OCI-LY3 (cell line): ENCODE data around the gene HOOK2.

Experiments used
- H2AFZ ChIP-seq: fragments of 200-600, 300-600 bp; shearing (Covaris generic); 2 replicates; pipeline ENCODE4 v1.6.0; 2014; ENCODE audit warnings: antibody characterized with exemption, low read depth, low read length
- H3K27ac ChIP-seq: fragments of 200-600, 300-600 bp; sonication (generic); 2 replicates; pipeline ENCODE4 v1.5.1; 2014; ENCODE audit warnings: mild to moderate bottlenecking, low read length, moderate library complexity, mixed read lengths
- H3K27me3 ChIP-seq: fragments of 200-600, 300-600 bp; sonication (generic); 2 replicates; pipeline ENCODE4 v1.6.1; 2014; ENCODE audit warnings: low read depth, low read length, mixed read lengths
- H3K36me3 ChIP-seq: fragments of 200-600, 300-600 bp; sonication (generic); replicated peaks from 2 replicates; pipeline ENCODE3; 2014; ENCODE audit warnings: low read depth, low read length, mixed read lengths
- H3K4me1 ChIP-seq: fragments of 300-600, 200-600 bp; sonication (generic); 2 replicates; pipeline ENCODE4 v1.6.1; 2014; ENCODE audit warnings: low read length, mixed read lengths
- H3K4me2 ChIP-seq: fragments of 200-600, 300-600 bp; sonication (generic); 2 replicates; pipeline ENCODE4 v1.6.1; 2014; ENCODE audit warnings: low read length, mixed read lengths
- H3K4me3 ChIP-seq: fragments of 300-600, 200-600 bp; sonication (generic); 2 replicates; pipeline ENCODE4 v1.5.1; 2014; ENCODE audit warnings: antibody characterized with exemption, mild to moderate bottlenecking, low read length, moderate library complexity
- H3K79me2 ChIP-seq: fragments of 300-600, 200-600 bp; shearing (Covaris generic); 2 replicates; pipeline ENCODE4 v1.6.1; 2014; ENCODE audit warnings: mild to moderate bottlenecking, low read length, mixed read lengths
- H3K9ac ChIP-seq: fragments of 300-600, 200-600 bp; shearing (Covaris generic); 2 replicates; pipeline ENCODE4 v1.6.0; 2014; ENCODE audit warnings: mild to moderate bottlenecking, low read length, moderate library complexity
- H3K9me3 ChIP-seq: fragments of 200-600, 300-600 bp; shearing (Covaris generic); 2 replicates; pipeline ENCODE4 v1.6.1; 2014; ENCODE audit warnings: low read length, mixed read lengths; ENCODE audit not compliant: insufficient read depth
- H4K20me1 ChIP-seq: fragments of 200-600, 300-600 bp; sonication (generic); 2 replicates; pipeline ENCODE4 v1.6.1; 2016; ENCODE audit warnings: low read length, mixed read lengths; ENCODE audit not compliant: insufficient read depth
- EZH2phosphoT487 ChIP-seq: fragments of 200-600 bp; shearing (Covaris generic); IDR thresholded peaks from 2 replicates; pipeline ENCODE4 v1.6.1; 2018; ENCODE audit warnings: antibody characterized with exemption, mixed run types, low read depth
- TF ChIP-seq, protein P1 (sequence below): fragments of 200-600, 300-600 bp; sonication (generic); IDR thresholded peaks from 2 replicates; pipeline ENCODE4 v1.5.1; 2014; ENCODE audit warnings: antibody characterized with exemption, low read length, low read depth

HOOK2 gene

DNA sequence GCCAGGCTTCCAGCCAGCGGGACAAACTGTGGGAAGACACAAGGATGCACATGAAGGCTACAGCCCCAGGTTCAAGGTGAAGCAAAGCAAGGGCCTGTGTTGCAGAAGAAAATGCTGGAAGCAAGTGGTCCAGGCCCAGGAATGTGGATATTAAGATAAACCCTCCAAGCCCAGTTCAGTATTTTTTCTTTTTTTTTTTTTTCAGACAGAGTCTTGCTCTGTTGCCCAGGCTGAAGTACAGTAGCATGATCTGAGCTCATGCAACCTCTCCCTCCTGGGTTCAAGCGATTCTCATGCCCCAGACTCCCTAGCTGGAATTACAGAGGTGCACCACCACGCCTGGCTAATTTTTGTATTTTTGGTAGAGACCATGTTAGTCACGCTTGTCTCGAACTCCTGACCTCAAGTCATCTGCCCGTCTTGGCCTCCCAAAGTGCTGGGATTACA is 21.8 kb upstream of the HOOK2 start:
- H3K4me2 ChIP-seq, result no peak overlapping the region
- H3K9me3 ChIP-seq, result no peaks in the 10 kb centered on the region
- no peak overlapping the region for H3K9ac ChIP-seq
- no peak overlapping the region for H3K4me3 ChIP-seq
- H3K4me1 ChIP-seq, result peaks cover 38% of the 10 kb centered on the region
- H3K36me3 ChIP-seq, result peaks cover 28% of the 10 kb centered on the region
- no peak overlapping the region for H2AFZ ChIP-seq
- TF ChIP-seq, protein P1, sequence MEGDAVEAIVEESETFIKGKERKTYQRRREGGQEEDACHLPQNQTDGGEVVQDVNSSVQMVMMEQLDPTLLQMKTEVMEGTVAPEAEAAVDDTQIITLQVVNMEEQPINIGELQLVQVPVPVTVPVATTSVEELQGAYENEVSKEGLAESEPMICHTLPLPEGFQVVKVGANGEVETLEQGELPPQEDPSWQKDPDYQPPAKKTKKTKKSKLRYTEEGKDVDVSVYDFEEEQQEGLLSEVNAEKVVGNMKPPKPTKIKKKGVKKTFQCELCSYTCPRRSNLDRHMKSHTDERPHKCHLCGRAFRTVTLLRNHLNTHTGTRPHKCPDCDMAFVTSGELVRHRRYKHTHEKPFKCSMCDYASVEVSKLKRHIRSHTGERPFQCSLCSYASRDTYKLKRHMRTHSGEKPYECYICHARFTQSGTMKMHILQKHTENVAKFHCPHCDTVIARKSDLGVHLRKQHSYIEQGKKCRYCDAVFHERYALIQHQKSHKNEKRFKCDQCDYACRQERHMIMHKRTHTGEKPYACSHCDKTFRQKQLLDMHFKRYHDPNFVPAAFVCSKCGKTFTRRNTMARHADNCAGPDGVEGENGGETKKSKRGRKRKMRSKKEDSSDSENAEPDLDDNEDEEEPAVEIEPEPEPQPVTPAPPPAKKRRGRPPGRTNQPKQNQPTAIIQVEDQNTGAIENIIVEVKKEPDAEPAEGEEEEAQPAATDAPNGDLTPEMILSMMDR, result no peak
- TF ChIP-seq EZH2phosphoT487, result no peak
- no peaks in the 10 kb centered on the region for H3K27me3 ChIP-seq
- H3K27ac ChIP-seq, result no peak overlapping the region
- peaks cover 4% of the 10 kb centered on the region; the same call in 1 of the 2 replicates for H4K20me1 ChIP-seq
- peaks cover 53% of the 10 kb centered on the region for H3K79me2 ChIP-seq

DNA sequence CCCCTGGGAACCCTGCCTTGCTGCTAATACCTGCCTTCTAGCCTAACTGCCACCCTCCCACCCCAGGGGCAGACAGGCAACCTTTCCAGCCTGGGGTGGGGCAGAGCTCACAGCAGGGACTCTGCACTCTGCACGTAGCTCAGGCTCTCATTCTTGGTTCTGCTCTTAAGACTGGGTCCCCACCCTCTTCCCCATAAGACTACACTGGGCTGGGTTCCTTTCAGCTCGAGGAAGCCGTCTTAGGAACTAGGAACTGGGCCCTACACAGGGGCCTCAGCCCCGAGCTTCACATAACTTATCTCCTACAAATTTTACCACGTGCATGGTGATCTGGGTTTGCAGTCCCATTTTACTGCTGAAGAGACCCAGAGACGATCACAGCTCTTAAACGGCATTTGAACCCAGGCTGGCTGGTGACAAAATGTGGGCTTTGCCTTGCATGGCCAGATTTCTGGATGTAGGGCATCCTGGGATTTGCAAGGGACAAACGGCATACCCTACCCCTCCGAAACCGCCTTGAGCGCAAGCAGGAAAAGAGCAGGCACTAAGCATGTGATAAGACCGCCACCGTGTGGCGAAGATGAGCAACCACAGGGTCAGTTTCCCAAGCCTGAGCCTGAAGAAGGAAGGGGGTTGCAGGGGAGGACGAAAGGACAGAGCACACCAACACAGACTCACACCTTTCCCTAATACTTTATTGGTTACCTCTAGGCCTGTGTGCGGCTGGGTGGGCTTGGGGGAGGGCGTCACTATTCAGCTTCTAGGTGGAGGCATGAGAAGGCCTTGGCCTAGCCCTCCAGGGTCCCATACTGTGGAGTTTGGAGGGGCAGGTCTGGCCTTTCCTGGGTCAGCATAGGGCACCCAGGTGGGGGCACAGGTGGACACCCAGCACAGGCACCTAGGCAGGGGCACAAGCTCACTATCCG is 21.1 kb upstream of the HOOK2 start:
- peaks cover 58% of the 10 kb centered on the region for H3K79me2 ChIP-seq
- H3K9me3 ChIP-seq, result no peaks in the 10 kb centered on the region
- peak overlapping the region; percentile 74 for H3K27ac ChIP-seq
- H3K4me3 ChIP-seq, result peak overlapping the region; percentile 51
- no peaks in the 10 kb centered on the region for H3K27me3 ChIP-seq
- TF ChIP-seq, protein P1, result peak; percentile 98
- TF ChIP-seq EZH2phosphoT487, result no peak
- peaks cover 38% of the 10 kb centered on the region for H3K4me1 ChIP-seq
- no peak overlapping the region for H2AFZ ChIP-seq
- H3K4me2 ChIP-seq, result peak overlapping the region; percentile 71
- peaks cover 32% of the 10 kb centered on the region for H3K36me3 ChIP-seq
- H3K9ac ChIP-seq, result peak overlapping the region; percentile 49
- H4K20me1 ChIP-seq, result peaks cover 4% of the 10 kb centered on the region; the same call in 1 of the 2 replicates

DNA sequence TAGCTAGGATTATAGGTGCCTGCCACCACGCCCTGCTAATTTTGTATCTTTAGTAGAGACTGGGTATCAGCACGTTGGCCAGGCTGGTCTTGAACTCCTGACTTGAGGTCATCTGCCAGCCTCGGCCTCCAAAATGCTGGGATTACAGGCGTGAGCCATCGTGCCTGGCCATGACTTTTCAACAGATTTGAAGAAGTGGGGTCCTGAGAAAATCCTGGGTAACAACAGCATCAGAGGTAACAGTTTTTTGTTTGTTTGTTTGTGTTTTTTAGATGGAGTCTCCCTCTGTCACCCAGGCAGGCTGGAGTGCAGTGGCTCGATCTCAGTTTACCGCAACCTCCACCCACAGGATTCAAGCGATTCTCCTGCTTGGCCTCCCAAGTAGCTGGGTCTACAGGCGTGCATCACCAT is 19.6 kb upstream of the HOOK2 start:
- H3K4me1 ChIP-seq, result peaks cover 36% of the 10 kb centered on the region
- no peaks in the 10 kb centered on the region for H3K9me3 ChIP-seq
- no peak overlapping the region for H2AFZ ChIP-seq
- peak overlapping the region; percentile 92 for H3K27ac ChIP-seq
- H3K79me2 ChIP-seq, result peaks cover 54% of the 10 kb centered on the region
- H4K20me1 ChIP-seq, result peaks cover 4% of the 10 kb centered on the region; the same call in 1 of the 2 replicates
- peak overlapping the region; percentile 71 for H3K4me2 ChIP-seq
- H3K4me3 ChIP-seq, result peak overlapping the region; percentile 87; the same call in 1 of the 2 replicates
- TF ChIP-seq, protein P1, result no peak
- no peak for TF ChIP-seq EZH2phosphoT487
- no peaks in the 10 kb centered on the region for H3K27me3 ChIP-seq
- peak overlapping the region; percentile 83 for H3K9ac ChIP-seq
- H3K36me3 ChIP-seq, result peaks cover 24% of the 10 kb centered on the region

DNA sequence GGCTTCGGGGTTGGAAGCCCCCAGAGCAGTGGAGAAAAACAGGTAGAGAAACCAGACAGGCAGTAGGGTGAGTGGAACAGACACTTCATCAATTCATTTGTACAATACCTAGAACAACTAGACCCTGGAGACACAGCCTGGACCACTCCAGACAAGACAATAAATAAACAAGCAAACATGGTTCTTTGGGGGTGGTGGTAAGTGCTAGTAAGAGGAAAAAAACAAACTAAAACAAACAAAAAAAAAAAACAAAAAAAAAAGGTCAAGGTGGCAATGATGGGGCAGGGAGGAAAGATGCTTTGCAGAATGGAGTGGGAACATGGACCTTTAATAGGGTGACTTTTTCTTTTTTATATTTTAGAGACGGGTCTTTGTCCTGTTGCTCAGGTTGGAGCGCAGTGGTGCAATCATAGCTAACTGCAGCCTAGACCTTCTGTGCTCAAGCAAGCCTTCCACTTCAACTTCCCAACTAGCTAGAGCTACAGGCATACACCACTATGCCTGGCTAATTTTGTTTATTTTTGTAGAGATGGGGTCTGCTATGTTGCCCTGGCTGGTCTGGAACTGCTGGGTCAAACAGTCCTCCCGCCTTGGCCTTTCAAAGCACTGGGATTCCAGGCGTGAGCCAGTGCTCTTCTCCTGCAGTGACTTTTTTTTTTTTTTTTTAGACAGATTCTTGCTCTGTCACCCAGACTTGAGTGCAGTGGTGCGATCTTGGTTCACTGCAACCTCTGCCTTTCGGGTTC is 19.0 kb upstream of the HOOK2 start:
- peak overlapping the region; percentile 83 for H3K9ac ChIP-seq
- peaks cover 36% of the 10 kb centered on the region for H3K4me1 ChIP-seq
- peaks cover 4% of the 10 kb centered on the region; the same call in 1 of the 2 replicates for H4K20me1 ChIP-seq
- H3K27me3 ChIP-seq, result no peaks in the 10 kb centered on the region
- H2AFZ ChIP-seq, result no peak overlapping the region
- peak overlapping the region; percentile 71 for H3K4me2 ChIP-seq
- H3K9me3 ChIP-seq, result no peaks in the 10 kb centered on the region
- peak overlapping the region; percentile 87 for H3K4me3 ChIP-seq
- no peak for TF ChIP-seq EZH2phosphoT487
- TF ChIP-seq, protein P1, result 0 out of 2 replicates have a peak, but pooled peaks have one; percentile 1
- H3K27ac ChIP-seq, result peak overlapping the region; percentile 92
- H3K36me3 ChIP-seq, result peaks cover 19% of the 10 kb centered on the region
- peaks cover 49% of the 10 kb centered on the region for H3K79me2 ChIP-seq
